ENCODE results near the gene RIOX2.

DNA sequence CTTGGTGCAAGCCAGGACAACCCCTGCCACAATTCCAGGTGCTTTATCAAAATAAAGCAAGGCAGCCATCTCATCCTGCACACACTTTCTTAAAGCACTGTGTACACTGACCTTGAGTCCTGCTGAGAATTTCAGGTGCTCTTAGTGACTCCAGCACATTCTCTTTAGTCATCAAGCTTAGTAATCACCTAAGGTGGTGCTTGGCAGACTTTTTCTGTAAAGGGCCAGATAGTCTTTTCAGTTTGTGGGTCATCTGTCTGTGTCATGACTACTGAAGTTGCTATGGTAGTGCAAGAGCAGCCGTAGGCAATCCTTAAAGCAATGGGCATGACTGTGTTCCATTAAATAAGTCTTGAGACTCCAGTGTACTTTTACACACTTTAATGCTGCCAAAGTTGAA is 36.4 kb downstream of the RIOX2 start:
- TF ChIP-seq, protein P1, sequence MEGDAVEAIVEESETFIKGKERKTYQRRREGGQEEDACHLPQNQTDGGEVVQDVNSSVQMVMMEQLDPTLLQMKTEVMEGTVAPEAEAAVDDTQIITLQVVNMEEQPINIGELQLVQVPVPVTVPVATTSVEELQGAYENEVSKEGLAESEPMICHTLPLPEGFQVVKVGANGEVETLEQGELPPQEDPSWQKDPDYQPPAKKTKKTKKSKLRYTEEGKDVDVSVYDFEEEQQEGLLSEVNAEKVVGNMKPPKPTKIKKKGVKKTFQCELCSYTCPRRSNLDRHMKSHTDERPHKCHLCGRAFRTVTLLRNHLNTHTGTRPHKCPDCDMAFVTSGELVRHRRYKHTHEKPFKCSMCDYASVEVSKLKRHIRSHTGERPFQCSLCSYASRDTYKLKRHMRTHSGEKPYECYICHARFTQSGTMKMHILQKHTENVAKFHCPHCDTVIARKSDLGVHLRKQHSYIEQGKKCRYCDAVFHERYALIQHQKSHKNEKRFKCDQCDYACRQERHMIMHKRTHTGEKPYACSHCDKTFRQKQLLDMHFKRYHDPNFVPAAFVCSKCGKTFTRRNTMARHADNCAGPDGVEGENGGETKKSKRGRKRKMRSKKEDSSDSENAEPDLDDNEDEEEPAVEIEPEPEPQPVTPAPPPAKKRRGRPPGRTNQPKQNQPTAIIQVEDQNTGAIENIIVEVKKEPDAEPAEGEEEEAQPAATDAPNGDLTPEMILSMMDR (conservative IDR thresholded peaks at IDR 0.05 in 1 of 2, IDR thresholded peaks at IDR 0.05 in 1 of 2; ENCODE audit: extremely low read depth in 1 of 2, insufficient read depth in 1 of 2, low read depth in 1 of 2, low read length in 2 of 2) = no peak
- TF ChIP-seq EZH2 (IDR thresholded peaks at IDR 0.05; ENCODE audit: borderline replicate concordance, low read length) = no peak

Data from mammary epithelial cell (primary cell).